Upper lobe of left lung (tissue), 4 donors: ENCODE results near the gene MIGA1.

Source experiments
- CTCF ChIP-seq, 6 experiments: fragments of 450-650 bp in 4 of 6; fragments of 200-600 bp in 2 of 6; sonication (generic) in 2 of 6; IDR thresholded peaks; one replicate each; pipeline ENCODE4 v1.5.1; 2016 to 2019; ENCODE audit warnings: antibody characterized with exemption in 6 of 6
- EP300 ChIP-seq, 4 donors: sonication (generic); formaldehyde crosslinking; IDR thresholded peaks; one replicate each; pipeline ENCODE4 v1.5.1; 2017; ENCODE audit warnings: antibody characterized with exemption in 4 of 4, control low read depth in 2 of 4
- POLR2A ChIP-seq, 4 donors: fragments of 450-650 bp; IDR thresholded peaks; one replicate each; pipeline ENCODE4 v1.5.1; 2016 to 2017; ENCODE audit warnings: antibody characterized with exemption in 4 of 4, mild to moderate bottlenecking in 2 of 4
- POLR2AphosphoS5 ChIP-seq, 2 donors: sonication (generic); formaldehyde crosslinking; IDR thresholded peaks; one replicate each; pipeline ENCODE4 v1.5.1; 2017; ENCODE audit warnings: antibody characterized with exemption in 2 of 2

GRCh38 chr1:77742011-77742555 is 37.4 kb upstream of the MIGA1 start:
- TF ChIP-seq POLR2A (IDR thresholded peaks at IDR 0.05) (no peak), CTCF (IDR thresholded peaks at IDR 0.05) (no peak), POLR2AphosphoS5 (IDR thresholded peaks at IDR 0.05) (no peak), EP300 (IDR thresholded peaks at IDR 0.05) (no peak)
